ENCODE measurements around the gene PRAMEF10. TPM values are rescaled to one million over a fixed set of nuclear protein-coding genes. Genes with fewer than 3 reads are reported as not detected.
"Not testable (repeated sequence)": the region's sequence is repeated elsewhere in the genome, so short reads cannot be mapped to it uniquely, and the experiment has no call there.

Gene PRAMEF10
- polyA plus RNA-seq (2013, experiment 1 of 2) = not detected
- not detected for polyA plus RNA-seq (2013, experiment 2 of 2)

- H3K4me3 ChIP-seq (ENCODE audit: low read length in 2 of 2); H3K9ac ChIP-seq (ENCODE audit: low read depth, low read length, poor library complexity); H3K4me1 ChIP-seq (ENCODE audit: control insufficient read depth in 2 of 2, insufficient read depth in 1 of 2, low read depth in 1 of 2, low read length in 2 of 2); H3K9me3 ChIP-seq (replicated peaks in 1 of 2; ENCODE audit: control insufficient read depth in 2 of 2, insufficient read depth in 1 of 2, low read depth in 1 of 2, low read length in 2 of 2); DNase-seq (ENCODE audit: low spot score); H3K79me1 ChIP-seq (ENCODE audit: low read depth, low read length); H2BK12ac ChIP-seq (ENCODE audit: low read length); H3K27me3 ChIP-seq (ENCODE audit: control insufficient read depth in 3 of 3, insufficient read depth in 3 of 3, low read depth in 1 of 3, low read length in 3 of 3); H3K14ac ChIP-seq (ENCODE audit: low read length); H3K36me3 ChIP-seq (replicated peaks in 1 of 2; ENCODE audit: control insufficient read depth in 2 of 2, insufficient read depth in 2 of 2, low read length in 2 of 2); H2AK5ac ChIP-seq (ENCODE audit: low read depth, low read length); H4K91ac ChIP-seq (ENCODE audit: low read depth, low read length, poor library complexity); H2AFZ ChIP-seq (ENCODE audit: low read length); H3K27ac ChIP-seq (replicated peaks; ENCODE audit: low read length); H2BK15ac ChIP-seq (ENCODE audit: low read length); H3K4ac ChIP-seq (ENCODE audit: low read length); H4K8ac ChIP-seq (ENCODE audit: low read depth, low read length); H2BK5ac ChIP-seq (ENCODE audit: low read length); H3K23ac ChIP-seq (ENCODE audit: low read depth, low read length, poor library complexity); H2BK120ac ChIP-seq (ENCODE audit: low read depth, low read length); H3K4me2 ChIP-seq (ENCODE audit: insufficient read depth, low read length, poor library complexity, severe bottlenecking); H3K18ac ChIP-seq (ENCODE audit: low read length): not testable (repeated sequence)
- no CpG with 5 or more reads among the region's 1 CpG for WGBS, 2 donors (ENCODE audit: extremely low coverage in 2 of 2, insufficient read length in 2 of 2, insufficient replicate concordance in 1 of 2)
These were observed at the start of gene PRAMEF10 for GRCh38 chr1:12898170-12898569. TSS of gene PRAMEF10 (minus strand) at chr1:12898270. CDS start at chr1:12895847, 2,423 bp downstream.

GRCh38 chr1:12947480-12947879, 49.4 kb upstream of the PRAMEF10 start, which contains the start of gene PRAMEF6:
TSS of gene PRAMEF6 (minus strand) at chr1:12947580. CDS start at chr1:12942518, 5,062 bp downstream.
- not testable (repeated sequence) for H2BK5ac ChIP-seq (ENCODE audit: low read length); H3K18ac ChIP-seq (ENCODE audit: low read length); H2BK120ac ChIP-seq (ENCODE audit: low read depth, low read length); H3K4ac ChIP-seq (ENCODE audit: low read length); H4K8ac ChIP-seq (ENCODE audit: low read depth, low read length); H3K4me3 ChIP-seq (ENCODE audit: low read length in 2 of 2); H2BK12ac ChIP-seq (ENCODE audit: low read length); H3K9ac ChIP-seq (ENCODE audit: low read depth, low read length, poor library complexity); H3K14ac ChIP-seq (ENCODE audit: low read length); H3K9me3 ChIP-seq (replicated peaks in 1 of 2; ENCODE audit: control insufficient read depth in 2 of 2, insufficient read depth in 1 of 2, low read depth in 1 of 2, low read length in 2 of 2); H2AFZ ChIP-seq (ENCODE audit: low read length); H3K36me3 ChIP-seq (replicated peaks in 1 of 2; ENCODE audit: control insufficient read depth in 2 of 2, insufficient read depth in 2 of 2, low read length in 2 of 2); H3K27ac ChIP-seq (replicated peaks; ENCODE audit: low read length); DNase-seq (ENCODE audit: low spot score); H3K79me1 ChIP-seq (ENCODE audit: low read depth, low read length); H2AK5ac ChIP-seq (ENCODE audit: low read depth, low read length); H3K4me1 ChIP-seq (ENCODE audit: control insufficient read depth in 2 of 2, insufficient read depth in 1 of 2, low read depth in 1 of 2, low read length in 2 of 2); H3K23ac ChIP-seq (ENCODE audit: low read depth, low read length, poor library complexity); H2BK15ac ChIP-seq (ENCODE audit: low read length); H3K27me3 ChIP-seq (ENCODE audit: control insufficient read depth in 3 of 3, insufficient read depth in 3 of 3, low read depth in 1 of 3, low read length in 3 of 3); H3K4me2 ChIP-seq (ENCODE audit: insufficient read depth, low read length, poor library complexity, severe bottlenecking); H4K91ac ChIP-seq (ENCODE audit: low read depth, low read length, poor library complexity)
- WGBS, 2 donors (ENCODE audit: extremely low coverage in 2 of 2, insufficient read length in 2 of 2, insufficient replicate concordance in 1 of 2) = no CpG with 5 or more reads among the region's 4 CpGs

- H3K4me1 ChIP-seq (ENCODE audit: control insufficient read depth in 2 of 2, insufficient read depth in 1 of 2, low read depth in 1 of 2, low read length in 2 of 2) = not testable (repeated sequence)
These were observed 26.3 kb upstream of the PRAMEF10 start for GRCh38 chr1:12924368-12924767.

GRCh38 chr1:12921749-12922148, 23.7 kb upstream of the PRAMEF10 start:
- DNase-seq (ENCODE audit: low spot score); H3K9me3 ChIP-seq (replicated peaks in 1 of 2; ENCODE audit: control insufficient read depth in 2 of 2, insufficient read depth in 1 of 2, low read depth in 1 of 2, low read length in 2 of 2); H3K4ac ChIP-seq (ENCODE audit: low read length); H4K8ac ChIP-seq (ENCODE audit: low read depth, low read length); H3K23ac ChIP-seq (ENCODE audit: low read depth, low read length, poor library complexity); H2AFZ ChIP-seq (ENCODE audit: low read length); H2BK15ac ChIP-seq (ENCODE audit: low read length); H4K91ac ChIP-seq (ENCODE audit: low read depth, low read length, poor library complexity); H2BK12ac ChIP-seq (ENCODE audit: low read length); H2BK5ac ChIP-seq (ENCODE audit: low read length); H2AK5ac ChIP-seq (ENCODE audit: low read depth, low read length); H3K4me1 ChIP-seq (ENCODE audit: control insufficient read depth in 2 of 2, insufficient read depth in 1 of 2, low read depth in 1 of 2, low read length in 2 of 2); H3K27ac ChIP-seq (replicated peaks; ENCODE audit: low read length); H3K36me3 ChIP-seq (replicated peaks in 1 of 2; ENCODE audit: control insufficient read depth in 2 of 2, insufficient read depth in 2 of 2, low read length in 2 of 2); H3K79me1 ChIP-seq (ENCODE audit: low read depth, low read length); H3K4me3 ChIP-seq (ENCODE audit: low read length in 2 of 2); H2BK120ac ChIP-seq (ENCODE audit: low read depth, low read length); H3K9ac ChIP-seq (ENCODE audit: low read depth, low read length, poor library complexity); H3K27me3 ChIP-seq (ENCODE audit: control insufficient read depth in 3 of 3, insufficient read depth in 3 of 3, low read depth in 1 of 3, low read length in 3 of 3); H3K4me2 ChIP-seq (ENCODE audit: insufficient read depth, low read length, poor library complexity, severe bottlenecking); H3K14ac ChIP-seq (ENCODE audit: low read length); H3K18ac ChIP-seq (ENCODE audit: low read length): not testable (repeated sequence)
- WGBS, 2 donors (ENCODE audit: extremely low coverage in 2 of 2, insufficient read length in 2 of 2, insufficient replicate concordance in 1 of 2) = no CpG with 5 or more reads among the region's 2 CpGs

More at GRCh38 chr1:12924368-12924767, 26.3 kb upstream of the PRAMEF10 start:
- no CpG with 5 or more reads among the region's 5 CpGs for WGBS, 2 donors (ENCODE audit: extremely low coverage in 2 of 2, insufficient read length in 2 of 2, insufficient replicate concordance in 1 of 2)
- not testable (repeated sequence) for H3K4ac ChIP-seq (ENCODE audit: low read length); H4K8ac ChIP-seq (ENCODE audit: low read depth, low read length); H3K4me2 ChIP-seq (ENCODE audit: insufficient read depth, low read length, poor library complexity, severe bottlenecking); H2BK5ac ChIP-seq (ENCODE audit: low read length); H3K23ac ChIP-seq (ENCODE audit: low read depth, low read length, poor library complexity); H4K91ac ChIP-seq (ENCODE audit: low read depth, low read length, poor library complexity); H2AFZ ChIP-seq (ENCODE audit: low read length); H3K27me3 ChIP-seq (ENCODE audit: control insufficient read depth in 3 of 3, insufficient read depth in 3 of 3, low read depth in 1 of 3, low read length in 3 of 3); H2BK15ac ChIP-seq (ENCODE audit: low read length); H2BK120ac ChIP-seq (ENCODE audit: low read depth, low read length); H3K27ac ChIP-seq (replicated peaks; ENCODE audit: low read length); H3K9me3 ChIP-seq (replicated peaks in 1 of 2; ENCODE audit: control insufficient read depth in 2 of 2, insufficient read depth in 1 of 2, low read depth in 1 of 2, low read length in 2 of 2); H3K18ac ChIP-seq (ENCODE audit: low read length); H3K9ac ChIP-seq (ENCODE audit: low read depth, low read length, poor library complexity); H2BK12ac ChIP-seq (ENCODE audit: low read length); H3K4me3 ChIP-seq (ENCODE audit: low read length in 2 of 2); H3K79me1 ChIP-seq (ENCODE audit: low read depth, low read length); DNase-seq (ENCODE audit: low spot score); H3K14ac ChIP-seq (ENCODE audit: low read length); H3K36me3 ChIP-seq (replicated peaks in 1 of 2; ENCODE audit: control insufficient read depth in 2 of 2, insufficient read depth in 2 of 2, low read length in 2 of 2); H2AK5ac ChIP-seq (ENCODE audit: low read depth, low read length)
